Omental fat pad (tissue), 4 donors: Measurements from ENCODE around the gene WHAMM. TPM values are rescaled to one million over a fixed set of nuclear protein-coding genes. Genes with fewer than 3 reads are reported as not detected.
A peak's percentile ranks its signal among the peaks of the same experiment; 100 is the strongest.

ENCODE experiments used
- ATAC-seq: fragments of 150-250 bp; one replicate; pipeline ENCODE4 v1.9.1; 2016; ENCODE audit warnings: mild to moderate bottlenecking, moderate library complexity; ENCODE audit not compliant: low FRiP score
- DNase-seq: peaks from one replicate; pipeline ENCODE4 v3.0.0-alpha.2; 2019; ENCODE audit warnings: low spot score
- CTCF ChIP-seq, 3 donors: fragments of 450-650 bp; IDR thresholded peaks; one replicate each; pipeline ENCODE4 v1.5.1; 2016 to 2017; ENCODE audit warnings: antibody characterized with exemption in 3 of 3, mild to moderate bottlenecking in 3 of 3, moderate library complexity in 2 of 3
- total RNA-seq, 4 donors: library from RNA; depleted of rRNA; stranded (reverse); fragments of >200 nt; gene quantifications; one replicate each; pipeline ENCODE4 v1.1.0, GENCODE V29; 2016

The WHAMM gene
- total RNA-seq, 4 donors from 2014 or later = 7.5 to 9.7 (median 7.9) TPM

GRCh38 chr15:82830427-82831173 is 21.2 kb downstream of the WHAMM start:
- DNase-seq = no peak
- no peak for ATAC-seq
- TF ChIP-seq CTCF (IDR thresholded peaks at IDR 0.05) = no peak

GRCh38 chr15:82831894-82832600 is 22.6 kb downstream of the WHAMM start:
- TF ChIP-seq CTCF (IDR thresholded peaks at IDR 0.05) = no peak
- DNase-seq (no peak), ATAC-seq (no peak)

GRCh38 chr15:82832601-82833361 is 23.4 kb downstream of the WHAMM start:
- no peak for TF ChIP-seq CTCF (IDR thresholded peaks at IDR 0.05)
- DNase-seq (no peak), ATAC-seq (peak; percentile 65)

- DNase-seq = no peak
- no peak for TF ChIP-seq CTCF (IDR thresholded peaks at IDR 0.05)
- no peak for ATAC-seq
Measured at GRCh38 chr15:82833362-82833682, 23.9 kb downstream of the WHAMM start.

- ATAC-seq (no peak), DNase-seq (no peak)
- no peak for TF ChIP-seq CTCF (IDR thresholded peaks at IDR 0.05)
Measured at GRCh38 chr15:82835391-82835917, 26.0 kb downstream of the WHAMM start.

GRCh38 chr15:82838096-82838735 is 28.8 kb downstream of the WHAMM start:
- DNase-seq (no peak), ATAC-seq (no peak)
- TF ChIP-seq CTCF (IDR thresholded peaks at IDR 0.05) = no peak
